HEK293 (cell line): ENCODE measurements around the gene WSB2.

Experiments
- CTCF ChIA-PET: fragments of 350-600 bp; formaldehyde crosslinking; extraction: SDS; loops from one replicate; lab custom pipeline; 2021; ENCODE audit warnings: antibody characterized with exemption; lab: Yijun Ruan, JAX
- POLR2A ChIA-PET: fragments of 300-600 bp; formaldehyde crosslinking; extraction: SDS; loops from one replicate; lab custom pipeline; 2020; ENCODE audit warnings: antibody characterized with exemption, inconsistent platforms; lab: Yijun Ruan, JAX
- H3K27ac ChIP-seq: fragments of 200-500 bp; sonication (Bioruptor generic); 2 replicates; pipeline ENCODE4 v1.5.1; 2014; ENCODE audit warnings: low read depth, low read length, control low read depth, inconsistent platforms; ENCODE audit errors: extremely low read depth
- H3K36me3 ChIP-seq, 2 experiments: fragments of 200-500 bp in 1 of 2; sonication (Bioruptor generic) in 1 of 2; 1 replicate in 1 of 2; 2 replicates in 1 of 2; pipeline ENCODE4 v1.5.1; 2014 to 2017; ENCODE audit warnings: inconsistent platforms in 2 of 2, low read length in 2 of 2; ENCODE audit not compliant: control insufficient read depth in 2 of 2, insufficient read depth in 1 of 2
- H3K4me1 ChIP-seq: fragments of 200-500 bp; sonication (Bioruptor generic); 2 replicates; pipeline ENCODE4 v1.5.1; 2014; ENCODE audit warnings: mild to moderate bottlenecking, low read length, inconsistent platforms; ENCODE audit not compliant: control insufficient read depth, insufficient read depth
- H3K4me3 ChIP-seq: 2 replicates; pipeline ENCODE4 v1.5.1; 2011; ENCODE audit warnings: low read depth, mild to moderate bottlenecking, control low read depth, low read length, moderate library complexity
- H3K9me3 ChIP-seq: fragments of 200-500 bp; sonication (Bioruptor generic); 2 replicates; pipeline ENCODE4 v1.5.1; 2014; ENCODE audit warnings: low read depth, low read length, inconsistent platforms; ENCODE audit not compliant: control insufficient read depth, insufficient read depth
- HIC1 ChIP-seq: fragments of 450-650 bp; formaldehyde crosslinking; IDR thresholded peaks from 2 replicates; pipeline ENCODE4 v1.5.1; 2016; ENCODE audit warnings: missing biosample characterization, missing genetic modification characterization
- KLF9 ChIP-seq: fragments of 450-650 bp; formaldehyde crosslinking; IDR thresholded peaks from 2 replicates; pipeline ENCODE4 v1.5.1; 2016; ENCODE audit warnings: missing biosample characterization, missing genetic modification characterization, low read depth
- MEIS1 ChIP-seq: sonication (generic); formaldehyde crosslinking; IDR thresholded peaks from 2 replicates; pipeline ENCODE4 v1.8.1; 2022; ENCODE audit warnings: missing genetic modification reagents, mild to moderate bottlenecking, borderline replicate concordance
- PRDM1 ChIP-seq: fragments of 450-650 bp; formaldehyde crosslinking; IDR thresholded peaks from 2 replicates; pipeline ENCODE4; 2016; ENCODE audit warnings: missing biosample characterization, missing genetic modification characterization
- PRDM6 ChIP-seq: fragments of 450-650 bp; formaldehyde crosslinking; IDR thresholded peaks from 2 replicates; pipeline ENCODE4 v1.5.1; 2017; ENCODE audit warnings: missing biosample characterization, missing genetic modification characterization
- TRIM28 ChIP-seq: IDR thresholded peaks from 2 replicates; pipeline ENCODE4 v1.6.1; 2011; ENCODE audit warnings: low read length, control low read depth, borderline replicate concordance
- ZBTB48 ChIP-seq: fragments of 450-650 bp; formaldehyde crosslinking; IDR thresholded peaks from 2 replicates; pipeline ENCODE4 v1.5.1; 2016; ENCODE audit warnings: missing biosample characterization, missing genetic modification characterization
- ZFP41 ChIP-seq: fragments of 450-650 bp; formaldehyde crosslinking; IDR thresholded peaks from 2 replicates; pipeline ENCODE4 v1.5.1; 2016; ENCODE audit warnings: missing biosample characterization, missing genetic modification characterization, borderline replicate concordance
- ZNF10 ChIP-seq: fragments of 450-650 bp; formaldehyde crosslinking; IDR thresholded peaks from 2 replicates; pipeline ENCODE4 v1.5.1; 2017; ENCODE audit warnings: missing biosample characterization, missing genetic modification characterization
- ZNF175 ChIP-seq: fragments of 450-650 bp; formaldehyde crosslinking; IDR thresholded peaks from 2 replicates; pipeline ENCODE4 v1.5.1; 2016; ENCODE audit warnings: missing biosample characterization, missing genetic modification characterization
- ZNF211 ChIP-seq: fragments of 450-650 bp; formaldehyde crosslinking; IDR thresholded peaks from 2 replicates; pipeline ENCODE4 v1.5.1; 2016; ENCODE audit warnings: low read depth, missing biosample characterization, missing genetic modification characterization
- ZNF26 ChIP-seq: fragments of 450-650 bp; formaldehyde crosslinking; IDR thresholded peaks from 2 replicates; pipeline ENCODE4 v1.5.1; 2016; ENCODE audit warnings: missing biosample characterization, missing genetic modification characterization
- ZNF354C ChIP-seq: fragments of 450-650 bp; formaldehyde crosslinking; IDR thresholded peaks from 2 replicates; pipeline ENCODE4 v1.5.1; 2016; ENCODE audit warnings: missing biosample characterization, missing genetic modification characterization, low read depth, borderline replicate concordance
- ZNF391 ChIP-seq: fragments of 450-650 bp; formaldehyde crosslinking; IDR thresholded peaks from 2 replicates; pipeline ENCODE4 v1.5.1; 2016; ENCODE audit warnings: low read depth, missing biosample characterization, missing genetic modification characterization, borderline replicate concordance
- ZNF510 ChIP-seq: fragments of 450-650 bp; formaldehyde crosslinking; IDR thresholded peaks from 2 replicates; pipeline ENCODE4 v1.5.1; 2018; ENCODE audit warnings: mild to moderate bottlenecking, missing genetic modification characterization, missing biosample characterization; ENCODE audit not compliant: insufficient replicate concordance
- ZNF530 ChIP-seq: fragments of 450-650 bp; formaldehyde crosslinking; IDR thresholded peaks from 2 replicates; pipeline ENCODE4 v1.5.1; 2016; ENCODE audit warnings: low read depth, missing biosample characterization, missing genetic modification characterization
- ZNF555 ChIP-seq: fragments of 450-650 bp; formaldehyde crosslinking; conservative IDR thresholded peaks from 2 replicates; pipeline ENCODE4 v1.5.1; 2017; ENCODE audit warnings: missing biosample characterization, mild to moderate bottlenecking, missing genetic modification characterization, inconsistent platforms
- ZNF658 ChIP-seq: fragments of 450-650 bp; formaldehyde crosslinking; IDR thresholded peaks from 2 replicates; pipeline ENCODE4; 2016; ENCODE audit warnings: missing biosample characterization, missing genetic modification characterization
- ZNF677 ChIP-seq: fragments of 450-650 bp; IDR thresholded peaks from 2 replicates; pipeline ENCODE4 v1.5.0; 2018; ENCODE audit warnings: missing biosample characterization, mild to moderate bottlenecking, missing genetic modification characterization, moderate library complexity
- TF ChIP-seq, protein P1 (sequence below): fragments of 450-650 bp; formaldehyde crosslinking; IDR thresholded peaks from 2 replicates; pipeline ENCODE4 v1.5.1; 2016; ENCODE audit warnings: missing biosample characterization, missing genetic modification characterization, low read depth
- TF ChIP-seq, protein P2 (sequence below): fragments of 450-650 bp; formaldehyde crosslinking; IDR thresholded peaks from 2 replicates; pipeline ENCODE4 v1.5.1; 2016; ENCODE audit warnings: missing biosample characterization, missing genetic modification characterization

Gene WSB2

DNA sequence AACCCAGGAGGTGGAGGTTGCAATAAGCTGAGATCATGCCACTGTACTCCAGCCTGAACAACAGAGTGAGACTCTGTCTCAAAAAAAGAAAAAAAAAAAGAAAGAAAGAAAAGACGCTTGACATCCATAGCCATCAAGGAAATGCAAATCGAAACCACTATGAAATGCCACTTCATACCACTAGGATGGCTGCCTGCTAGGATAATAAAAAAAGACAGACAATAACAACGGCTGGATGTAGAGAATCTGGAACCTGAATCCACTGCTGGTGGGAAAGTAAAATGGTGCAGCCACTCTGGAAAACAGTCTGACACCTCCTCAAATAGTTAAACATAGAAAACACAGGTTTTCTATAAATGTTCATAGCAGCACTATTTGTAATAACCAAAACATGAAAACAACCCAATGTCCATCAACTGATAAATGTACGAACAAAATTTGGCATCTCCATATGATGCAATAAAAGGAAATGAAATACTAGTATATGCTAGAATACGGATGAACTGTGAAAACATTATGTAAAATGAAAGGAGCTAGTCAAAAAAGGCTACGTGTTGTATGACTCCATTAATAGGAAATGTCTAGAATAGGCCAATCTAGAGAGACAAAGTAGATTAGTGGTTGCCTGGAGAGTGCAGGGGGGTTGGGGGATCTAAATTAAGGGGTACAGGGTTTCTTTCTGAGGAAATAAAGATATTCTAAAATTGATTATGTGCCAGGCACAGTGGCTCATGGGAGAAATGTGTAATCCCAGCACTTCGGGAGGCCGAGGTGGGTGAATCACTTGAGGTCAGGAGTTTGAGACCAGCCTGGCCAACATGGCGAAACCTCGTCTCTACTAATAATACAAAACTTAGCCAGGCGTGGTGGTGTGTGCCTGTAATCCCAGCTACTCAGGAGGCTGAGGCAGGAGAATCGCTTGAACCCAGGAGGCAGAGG lies 9.7 kb downstream of the WSB2 start:
- POLR2A ChIA-PET = no interaction called here
- TF ChIP-seq ZNF658 (tag by site-specific recombination) = no peak
- peak; percentile 62 for TF ChIP-seq ZNF10 (tag by site-specific recombination)
- TF ChIP-seq ZBTB48 (tag by site-specific recombination) = no peak
- TF ChIP-seq ZNF677 = no peak
- no peaks in the 10 kb centered on the region for H3K9me3 ChIP-seq
- no peaks in the 10 kb centered on the region for H3K4me1 ChIP-seq
- H3K36me3 ChIP-seq = peaks cover 31 to 33% of the 10 kb centered on the region in 2 experiments; a peak in 2 of 3 replicates
- CTCF ChIA-PET = interaction anchor here (0.6 to 1.4 kb wide), 3 partner anchors 18 to 805 kb away, joined by 3 read pairs; no protein-coding TSS in a partner anchor
- no peak overlapping the region for H3K4me3 ChIP-seq
- H3K27ac ChIP-seq = no peak overlapping the region

DNA sequence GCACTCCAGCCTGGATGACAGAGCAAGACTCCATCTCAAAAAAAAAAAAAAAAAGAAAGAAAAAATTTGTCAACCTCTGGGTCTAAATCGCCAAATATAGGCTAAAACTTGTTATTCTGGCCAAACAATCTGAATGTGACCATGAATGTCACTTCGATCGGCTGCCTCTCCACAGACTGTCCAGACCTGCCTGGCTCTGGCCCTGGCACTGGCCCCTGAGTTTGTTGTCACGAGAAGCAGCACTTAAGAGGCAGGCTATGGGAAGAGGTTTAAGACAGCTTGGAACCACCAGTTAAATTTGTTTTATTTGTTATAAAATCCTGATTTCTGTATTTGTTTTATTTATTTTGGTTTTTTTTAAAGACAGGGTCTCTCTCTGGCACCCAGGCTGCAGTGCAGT lies 14.5 kb downstream of the WSB2 start:
- no peak overlapping the region for H3K27ac ChIP-seq
- TF ChIP-seq, protein P1, sequence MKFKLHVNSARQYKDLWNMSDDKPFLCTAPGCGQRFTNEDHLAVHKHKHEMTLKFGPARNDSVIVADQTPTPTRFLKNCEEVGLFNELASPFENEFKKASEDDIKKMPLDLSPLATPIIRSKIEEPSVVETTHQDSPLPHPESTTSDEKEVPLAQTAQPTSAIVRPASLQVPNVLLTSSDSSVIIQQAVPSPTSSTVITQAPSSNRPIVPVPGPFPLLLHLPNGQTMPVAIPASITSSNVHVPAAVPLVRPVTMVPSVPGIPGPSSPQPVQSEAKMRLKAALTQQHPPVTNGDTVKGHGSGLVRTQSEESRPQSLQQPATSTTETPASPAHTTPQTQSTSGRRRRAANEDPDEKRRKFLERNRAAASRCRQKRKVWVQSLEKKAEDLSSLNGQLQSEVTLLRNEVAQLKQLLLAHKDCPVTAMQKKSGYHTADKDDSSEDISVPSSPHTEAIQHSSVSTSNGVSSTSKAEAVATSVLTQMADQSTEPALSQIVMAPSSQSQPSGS (tag by site-specific recombination) = no peak
- TF ChIP-seq HIC1 (tag by site-specific recombination) (no peak), TRIM28 (no peak), ZNF26 (tag by site-specific recombination) (no peak), ZNF175 (tag by site-specific recombination) (no peak), PRDM1 (no peak), MEIS1 (CRISPR knock-in tag) (no peak), ZNF391 (no peak), ZNF658 (tag by site-specific recombination) (no peak), ZNF211 (tag by site-specific recombination) (no peak), PRDM6 (tag by site-specific recombination) (no peak), KLF9 (tag by site-specific recombination) (no peak), ZFP41 (tag by site-specific recombination) (no peak), ZNF510 (tag by site-specific recombination) (no peak), ZNF530 (tag by site-specific recombination) (no peak), ZNF555 (tag by site-specific recombination) (no peak), ZNF354C (tag by site-specific recombination) (no peak)
- TF ChIP-seq, protein P2, sequence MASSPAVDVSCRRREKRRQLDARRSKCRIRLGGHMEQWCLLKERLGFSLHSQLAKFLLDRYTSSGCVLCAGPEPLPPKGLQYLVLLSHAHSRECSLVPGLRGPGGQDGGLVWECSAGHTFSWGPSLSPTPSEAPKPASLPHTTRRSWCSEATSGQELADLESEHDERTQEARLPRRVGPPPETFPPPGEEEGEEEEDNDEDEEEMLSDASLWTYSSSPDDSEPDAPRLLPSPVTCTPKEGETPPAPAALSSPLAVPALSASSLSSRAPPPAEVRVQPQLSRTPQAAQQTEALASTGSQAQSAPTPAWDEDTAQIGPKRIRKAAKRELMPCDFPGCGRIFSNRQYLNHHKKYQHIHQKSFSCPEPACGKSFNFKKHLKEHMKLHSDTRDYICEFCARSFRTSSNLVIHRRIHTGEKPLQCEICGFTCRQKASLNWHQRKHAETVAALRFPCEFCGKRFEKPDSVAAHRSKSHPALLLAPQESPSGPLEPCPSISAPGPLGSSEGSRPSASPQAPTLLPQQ (tag by site-specific recombination) = no peak
- POLR2A ChIA-PET = no interaction called here
- H3K4me1 ChIP-seq = no peaks in the 10 kb centered on the region
- peaks cover 28 to 46% of the 10 kb centered on the region in 2 experiments; a peak in 2 of 3 replicates for H3K36me3 ChIP-seq
- no peak overlapping the region for H3K4me3 ChIP-seq
- no peaks in the 10 kb centered on the region for H3K9me3 ChIP-seq
- CTCF ChIA-PET = interaction anchor here (1.0 to 2.3 kb wide), 4 partner anchors 8 to 171 kb away, joined by 3 to 9 read pairs (median 4); no protein-coding TSS in a partner anchor
